Measurements from ENCODE around the gene MRTFA. TPM values are rescaled to one million over a fixed set of nuclear protein-coding genes. Genes with fewer than 3 reads are reported as not detected.

MRTFA gene
- 79.2 TPM for total RNA-seq

GRCh38 chr22:40636380-40637182 lies at the start of gene MRTFA:
Gene MRTFA (minus strand): TSS chr22:40636719.

GRCh38 chr22:40679249-40679963 lies 42.9 kb upstream of the MRTFA start, which contains the start of gene MCHR1:
Gene MCHR1 (plus strand): TSS chr22:40679484. CDS start chr22:40679653, 169 bp downstream.

Other genes starting within 250 kb of the MRTFA start
- gene MCHR1, start 42.8 kb upstream of the MRTFA start, total RNA-seq: 1.6 TPM
- 27.3 TPM for gene SLC25A17, start 182.6 kb upstream of the MRTFA start, total RNA-seq
- 191 TPM for gene ST13, start 219.9 kb upstream of the MRTFA start, total RNA-seq
- 13.7 TPM for gene XPNPEP3, start 220.4 kb upstream of the MRTFA start, total RNA-seq
- gene DNAJB7, start 225.4 kb upstream of the MRTFA start, total RNA-seq: not detected